Fibroblast of the conjunctiva (primary cell): ENCODE measurements around the gene KIN.
"Not testable (repeated sequence)": the region's sequence is repeated elsewhere in the genome, so short reads cannot be mapped to it uniquely, and the experiment has no call there.

Experiments
- DNase-seq: peaks from one replicate; pipeline ENCODE4 v3.0.0-alpha.2; 2010; ENCODE audit warnings: low read depth

KIN gene

GRCh38 chr10:7794251-7795026 lies 6.6 kb upstream of the KIN start:
- DNase-seq = no peak

DNA sequence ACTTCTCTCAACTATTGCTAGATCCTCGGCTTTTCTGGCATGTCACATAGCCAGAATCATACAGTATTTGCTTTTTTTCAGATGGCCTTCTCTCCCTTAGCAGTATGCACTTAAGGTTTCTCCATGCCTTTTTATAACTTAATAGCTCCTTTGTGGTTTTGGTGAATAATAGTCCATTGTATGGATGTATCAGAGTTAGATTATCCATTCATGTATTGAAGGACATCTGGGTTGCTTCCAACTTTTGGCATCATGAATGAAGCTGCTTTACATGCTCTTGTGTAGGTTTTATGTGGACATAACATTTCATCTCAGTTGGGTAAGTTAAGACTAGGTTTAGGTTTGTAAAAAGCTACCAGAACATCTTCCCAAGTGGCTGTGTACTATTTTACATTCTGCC lies 4.7 kb upstream of the KIN start:
- no peak for DNase-seq

DNA sequence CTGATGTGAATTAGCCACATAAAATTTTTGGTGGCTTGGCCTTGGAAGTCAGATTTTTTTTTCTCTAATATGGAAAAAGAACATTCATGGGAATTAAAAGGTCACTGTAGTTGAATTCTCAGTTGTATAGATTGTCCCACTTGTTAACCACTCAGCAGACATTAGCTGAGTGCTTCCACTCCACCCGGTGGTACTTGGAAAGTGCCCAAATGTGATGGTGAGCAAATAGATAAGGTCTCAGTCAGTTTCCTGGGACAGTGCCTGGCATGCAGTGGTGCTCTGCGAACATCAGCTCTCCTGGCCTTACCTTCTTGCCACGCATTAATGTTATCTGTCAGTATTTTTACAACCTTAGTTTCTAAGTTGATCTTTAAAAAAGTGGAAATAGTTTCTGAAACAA lies 1.6 kb upstream of the KIN start:
- no peak for DNase-seq

DNA sequence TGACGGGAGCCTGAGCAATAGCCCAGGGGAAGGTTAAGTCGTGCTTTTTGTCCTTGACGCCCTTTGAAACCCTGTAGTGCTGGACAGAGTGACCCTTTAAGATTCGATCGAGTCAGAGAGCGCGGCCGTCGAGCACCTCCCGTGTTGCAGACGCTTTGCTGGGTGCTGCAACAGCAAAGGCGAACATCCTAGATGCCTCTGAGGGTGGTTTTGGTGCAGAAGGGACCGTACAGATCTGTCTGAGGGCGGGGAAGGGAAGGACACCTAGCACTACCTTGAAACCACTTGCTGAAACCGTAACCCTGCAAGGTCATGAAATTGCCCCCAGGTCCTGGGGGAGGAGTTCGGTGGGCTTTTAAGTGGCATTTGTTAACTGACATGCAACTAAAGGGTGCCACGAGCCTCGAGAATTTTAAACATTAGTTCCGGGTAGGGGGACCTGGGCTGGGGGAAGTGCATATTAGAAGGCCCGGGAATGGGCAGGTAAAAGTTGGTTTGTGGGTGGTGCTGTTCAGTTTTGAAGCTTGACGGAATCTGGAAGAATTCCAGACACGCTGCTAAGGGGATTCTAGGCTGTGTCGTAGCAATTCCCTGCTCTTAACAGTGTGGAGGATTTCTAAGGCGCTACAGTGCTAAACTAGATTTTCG lies 970 bp upstream of the KIN start:
- no peak for DNase-seq

GRCh38 chr10:7787150-7787856 lies 490 bp downstream of the KIN start:
- no peak for DNase-seq

DNA sequence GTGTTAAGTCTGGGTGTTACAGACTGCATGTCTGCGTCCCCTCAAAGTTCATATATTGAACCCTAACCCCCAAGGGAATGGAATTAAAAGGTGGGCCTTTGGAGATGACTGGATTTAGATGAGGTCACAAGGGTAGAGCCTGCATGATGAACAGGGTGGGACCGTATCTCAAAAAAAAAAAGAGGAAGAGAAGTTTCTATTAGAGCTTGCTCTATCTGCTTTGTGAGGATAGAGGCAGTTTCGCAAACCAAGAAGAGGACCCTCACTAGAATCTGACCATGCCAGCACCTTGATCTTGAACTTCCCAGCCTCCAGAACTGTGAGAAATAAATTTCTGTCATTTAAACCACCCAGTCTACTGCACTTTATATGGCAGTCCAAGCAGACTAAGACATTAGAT lies 1.4 kb downstream of the KIN start:
- no peak for DNase-seq

- not testable (repeated sequence) for DNase-seq
These were observed 5.6 kb downstream of the KIN start for GRCh38 chr10:7782194-7782593.

GRCh38 chr10:7776777-7777176 lies 11.0 kb downstream of the KIN start:
- DNase-seq = no peak

DNA sequence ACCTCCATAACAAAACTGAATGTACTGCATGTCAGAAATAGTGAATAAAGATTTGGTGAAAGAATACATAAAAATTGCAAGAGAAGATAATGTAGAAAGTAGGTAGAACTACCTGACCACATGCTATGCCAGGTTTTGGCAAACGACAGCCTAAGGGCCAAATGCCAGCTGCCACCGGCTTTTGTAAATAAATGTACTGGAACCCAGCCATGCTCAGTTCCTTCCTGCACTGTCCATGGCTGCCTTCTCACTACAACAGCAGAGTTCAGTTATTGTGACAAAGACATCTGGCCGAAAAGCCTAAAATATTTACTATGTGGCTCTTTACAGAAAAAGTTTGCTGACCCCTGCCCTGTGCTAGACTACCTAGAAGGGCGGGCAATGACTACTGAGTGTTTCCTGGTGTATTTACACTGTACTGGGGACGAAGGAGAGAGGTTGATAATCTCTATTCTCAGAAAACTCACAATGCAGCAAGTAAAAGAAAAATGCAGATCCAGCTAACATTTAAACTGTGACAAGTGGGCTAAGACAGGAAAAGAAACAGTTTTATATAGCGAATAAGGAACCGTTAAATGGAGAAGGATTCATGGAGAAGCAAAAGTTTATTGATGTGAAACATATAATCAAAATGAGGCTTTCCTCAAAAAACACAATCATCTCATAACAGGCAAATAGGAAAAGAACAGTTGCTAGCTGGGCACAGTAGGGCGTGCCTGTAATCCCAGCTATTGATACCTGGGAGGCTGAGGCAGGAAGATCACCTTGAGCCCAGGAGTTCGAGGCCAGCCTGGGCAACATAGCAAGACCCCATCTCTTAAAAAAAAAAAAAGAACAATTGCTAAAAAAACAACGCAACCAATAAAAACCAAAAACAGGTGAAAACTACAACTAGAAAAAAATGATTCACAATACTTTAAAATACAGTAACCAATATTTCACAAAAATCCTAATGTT lies 13.7 kb downstream of the KIN start:
- DNase-seq = no peak

DNA sequence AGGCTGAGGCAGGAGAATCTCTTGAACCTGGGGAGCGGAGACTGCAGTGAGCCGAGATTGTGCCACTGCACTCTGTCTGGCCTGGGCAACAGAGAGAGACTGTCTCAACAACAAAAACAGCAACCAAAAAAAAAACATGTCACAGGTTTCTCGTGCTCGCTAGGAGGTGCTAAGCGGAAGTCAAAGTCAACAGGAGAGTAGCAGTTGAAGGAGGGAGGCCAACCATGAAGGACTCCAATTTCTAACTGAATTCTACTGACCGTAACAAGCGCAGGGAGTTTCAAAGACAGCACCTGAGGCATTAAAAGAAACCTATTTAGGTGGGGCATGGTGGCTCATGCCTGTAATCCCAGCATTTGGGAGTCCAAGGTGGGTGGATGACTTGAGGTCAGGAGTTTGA lies 19.4 kb downstream of the KIN start:
- DNase-seq = no peak

DNA sequence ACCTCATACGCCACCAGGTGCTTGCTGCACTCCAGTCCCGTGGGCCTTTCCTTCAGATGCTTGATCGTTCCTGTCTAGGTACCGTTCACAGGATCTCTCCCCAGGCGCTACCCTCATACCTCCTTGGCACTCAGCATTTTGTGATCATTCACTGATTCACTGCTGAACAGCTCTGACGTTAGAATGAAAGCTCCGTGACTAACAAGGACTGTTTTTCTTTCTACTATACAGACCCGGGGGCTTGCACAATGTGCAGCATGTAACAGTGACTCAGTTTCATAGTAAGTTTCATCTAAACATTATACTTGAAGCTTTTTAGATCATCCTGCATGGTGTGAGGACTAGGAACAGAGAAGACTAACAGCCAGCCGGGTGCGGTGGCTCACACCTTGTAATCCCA lies 20.6 kb downstream of the KIN start:
- no peak for DNase-seq

DNA sequence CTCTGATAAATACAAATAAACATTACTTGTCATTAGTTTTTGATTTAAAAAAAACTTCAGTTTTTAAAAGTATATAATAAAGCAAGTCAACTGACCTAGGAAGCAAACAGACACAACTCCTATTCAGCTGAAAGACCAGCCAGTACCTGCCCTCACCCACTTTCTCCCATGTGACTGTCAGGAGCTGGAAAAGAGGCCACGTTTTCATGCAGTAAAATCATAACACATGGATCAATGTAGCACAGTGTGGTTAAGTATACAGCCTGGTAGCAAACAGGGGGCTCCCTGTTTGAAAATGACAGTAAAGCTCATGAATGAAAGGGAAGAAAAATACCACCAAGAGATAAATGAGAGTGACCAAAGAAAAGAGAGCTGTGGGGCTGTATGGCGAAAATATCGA lies 21.6 kb downstream of the KIN start:
- DNase-seq = no peak

- no peak for DNase-seq
These were observed 23.9 kb downstream of the KIN start for GRCh38 chr10:7763929-7764328.

DNA sequence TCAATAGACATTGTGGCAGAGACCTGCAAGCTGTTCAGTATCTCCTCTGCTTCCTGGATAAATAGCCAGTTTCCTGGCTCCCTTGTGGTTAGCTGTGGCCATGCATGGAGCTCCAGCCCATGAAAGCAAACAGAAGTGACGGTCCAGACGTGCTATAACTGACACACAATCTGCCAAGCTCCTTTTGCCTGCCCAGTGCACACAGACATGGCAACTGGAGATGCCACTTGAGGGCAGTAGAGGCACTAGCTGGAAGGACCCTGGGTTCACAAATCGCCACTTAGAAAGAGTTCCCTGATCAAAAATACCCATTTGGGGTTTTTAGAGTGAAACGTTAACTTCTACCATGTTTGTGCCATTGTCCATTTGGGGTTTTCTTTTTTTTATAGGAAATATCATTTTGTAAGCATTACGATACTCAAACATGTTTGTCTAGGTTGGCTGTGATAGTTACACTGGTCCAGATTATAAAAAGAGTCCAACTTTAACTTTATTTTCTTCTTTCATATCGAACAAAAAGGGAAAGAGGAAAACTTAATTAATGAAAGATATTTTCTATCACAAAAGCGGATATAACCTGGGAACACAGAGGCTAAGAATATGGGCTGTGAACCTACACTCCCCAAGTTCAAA lies 31.3 kb downstream of the KIN start:
- DNase-seq = peak; percentile 9

DNA sequence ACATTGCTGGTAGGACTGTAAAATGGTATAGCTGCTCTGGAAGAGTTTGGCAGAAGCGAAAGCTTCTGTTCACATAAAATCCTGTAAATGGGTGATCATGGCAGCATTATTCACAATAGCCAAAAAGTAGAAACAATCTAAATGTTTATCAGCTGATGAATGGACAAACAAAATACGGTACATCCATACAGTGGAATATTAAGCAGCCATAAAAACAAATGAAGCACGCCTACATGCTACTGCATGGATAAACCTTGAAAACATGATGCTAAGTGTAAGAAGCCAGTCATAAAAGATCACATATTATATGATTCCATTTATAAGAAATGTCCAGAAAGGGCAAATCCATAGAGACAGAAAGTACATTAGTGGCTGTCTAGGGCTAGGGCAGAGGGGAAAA lies 32.7 kb downstream of the KIN start:
- no peak for DNase-seq

GRCh38 chr10:7752251-7752650 lies 35.5 kb downstream of the KIN start:
- no peak for DNase-seq

GRCh38 chr10:7750222-7750621 lies 37.6 kb downstream of the KIN start:
- no peak for DNase-seq

- DNase-seq = not testable (repeated sequence)
These were observed 39.2 kb downstream of the KIN start for GRCh38 chr10:7748637-7749036.

GRCh38 chr10:7744307-7744706 lies 43.5 kb downstream of the KIN start:
- DNase-seq = no peak

- DNase-seq = no peak
These were observed 49.0 kb downstream of the KIN start for GRCh38 chr10:7738536-7739407.

GRCh38 chr10:7734821-7735220 lies 53.0 kb downstream of the KIN start:
- DNase-seq = no peak
